Natural killer cell (primary cell): ENCODE results near the gene CRY2. TPM values are rescaled to one million over a fixed set of nuclear protein-coding genes. Genes with fewer than 3 reads are reported as not detected.

ENCODE experiments used
- ATAC-seq, 3 donors: fragments of 150-1000 bp in 2 of 3; fragments of 200-7000 bp in 1 of 3; cut with Tn5 transposase; 1 replicate in 1 of 3; 2 replicates in 2 of 3; pipeline ENCODE4 v1.10.0; 2021; ENCODE audit warnings: mild to moderate bottlenecking in 2 of 3, moderate library complexity in 2 of 3
- DNase-seq, 2 donors: peaks; one replicate each; pipeline versions ENCODE4 v3.0.0 to v3.0.0-alpha.2; 2013 to 2021; ENCODE audit warnings: mixed read lengths in 1 of 2
- H3K27ac ChIP-seq: one replicate; pipeline ENCODE4 v1.5.1; 2013; ENCODE audit warnings: mild to moderate bottlenecking, low read length
- H3K27me3 ChIP-seq: one replicate; pipeline ENCODE4 v1.6.1; 2013; ENCODE audit warnings: low read length; ENCODE audit not compliant: control insufficient read depth, insufficient read depth
- H3K36me3 ChIP-seq: one replicate; pipeline ENCODE4 v1.6.1; 2013; ENCODE audit warnings: low read length; ENCODE audit not compliant: control insufficient read depth, insufficient read depth
- H3K4me1 ChIP-seq: one replicate; pipeline ENCODE4 v1.6.1; 2013; ENCODE audit warnings: low read length; ENCODE audit not compliant: control insufficient read depth, insufficient read depth
- H3K4me3 ChIP-seq: one replicate; pipeline ENCODE4 v1.5.1; 2013; ENCODE audit warnings: low read length
- H3K9me3 ChIP-seq: one replicate; pipeline ENCODE4 v1.6.1; 2013; ENCODE audit warnings: low read length; ENCODE audit not compliant: control insufficient read depth, insufficient read depth
- H3K27ac Mint-ChIP-seq, 2 donors: one replicate each; pipeline ENCODE4 v1.8.0; 2022; ENCODE audit warnings: mild to moderate bottlenecking in 2 of 2, mixed read lengths in 2 of 2, moderate library complexity in 1 of 2
- H3K27me3 Mint-ChIP-seq, 2 donors: one replicate each; pipeline ENCODE4 v1.8.0; 2022; ENCODE audit warnings: low read depth in 2 of 2, mixed read lengths in 2 of 2
- H3K36me3 Mint-ChIP-seq: one replicate; pipeline ENCODE4 v1.8.0; 2022; ENCODE audit warnings: mixed read lengths
- H3K4me1 Mint-ChIP-seq, 2 donors: one replicate each; pipeline ENCODE4 v1.8.0; 2022; ENCODE audit warnings: mixed read lengths in 2 of 2
- H3K4me3 Mint-ChIP-seq: one replicate; pipeline ENCODE4 v1.8.0; 2022; ENCODE audit warnings: mild to moderate bottlenecking, moderate library complexity, mixed read lengths
- H3K9me3 Mint-ChIP-seq, 2 donors: one replicate each; pipeline ENCODE4 v1.8.0; 2022; ENCODE audit warnings: mixed read lengths in 2 of 2
- WGBS: methylation state at CpG from one replicate; pipeline ENCODE4 v1.1.7; 2013; ENCODE audit warnings: missing lambda C conversion rate; ENCODE audit not compliant: insufficient coverage; 5-methylcytosine and 5-hydroxymethylcytosine counted together
- intact Hi-C: fragments of 100-400 bp; cut with micrococcal nuclease; formaldehyde crosslinking; loops from one replicate; pipeline ENCODE4 v1.14.2; 2022
- total RNA-seq, 4 donors: library from RNA; stranded (reverse); fragments of 120-200 nt in 1 of 4; gene quantifications; one replicate each; pipeline versions ENCODE4 v1.2.3 to v1.2.4, GENCODE V29; 2013 to 2022
- TF ChIP-seq, protein P1 (sequence below): fragments of 200-600 bp; IDR thresholded peaks from one replicate; pipeline ENCODE4 v1.8.0; 2022; ENCODE audit warnings: antibody characterized with exemption

Gene CRY2
- total RNA-seq, 3 donors from 2014 or later (not counting 1 experiment from before 2014, with no cell fraction given), result 124 to 214 (median 141) TPM

DNA sequence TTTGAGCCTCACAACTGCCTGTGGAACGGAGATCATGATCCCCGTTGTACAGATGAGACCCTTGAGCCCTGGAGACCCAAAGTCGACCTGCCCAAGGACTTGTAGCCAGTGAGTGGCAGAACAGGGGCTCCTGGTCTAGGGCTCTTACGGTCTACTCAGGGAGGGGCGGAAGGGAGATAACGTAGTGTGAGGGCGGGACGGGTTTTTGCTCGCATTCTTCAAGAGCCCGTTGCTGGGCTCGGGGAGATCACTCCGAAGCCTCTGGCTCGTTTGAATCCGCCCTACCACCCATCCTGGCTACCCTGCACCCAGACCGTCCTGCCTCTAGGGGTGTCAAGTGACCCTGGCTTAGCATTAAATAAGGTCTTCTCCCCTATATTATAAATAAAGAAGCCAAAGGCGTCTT, 639 bp downstream of the CRY2 start:
- peak overlapping the region; percentile 90 for H3K4me3 Mint-ChIP-seq
- peaks cover 27% of the 10 kb centered on the region for H3K4me1 ChIP-seq
- 1% methylated on average over 16 of the region's 16 CpGs for WGBS
- peak overlapping the region; percentile 90 for H3K27ac ChIP-seq
- H3K4me3 ChIP-seq, result peak overlapping the region; percentile 82
- DNase-seq, result peak; percentile 47 to 72
- peaks cover 40 to 50% of the 10 kb centered on the region in 2 donors for H3K4me1 Mint-ChIP-seq
- H3K27me3 Mint-ChIP-seq, result no peaks in the 10 kb centered on the region
- H3K27ac Mint-ChIP-seq, result peak overlapping the region; percentile 96 to 98
- no peaks in the 10 kb centered on the region for H3K9me3 ChIP-seq
- H3K9me3 Mint-ChIP-seq, result no peaks in the 10 kb centered on the region
- no peaks in the 10 kb centered on the region for H3K27me3 ChIP-seq
- peaks cover 1% of the 10 kb centered on the region for H3K36me3 ChIP-seq
- no peaks in the 10 kb centered on the region for H3K36me3 Mint-ChIP-seq
- TF ChIP-seq, protein P1, sequence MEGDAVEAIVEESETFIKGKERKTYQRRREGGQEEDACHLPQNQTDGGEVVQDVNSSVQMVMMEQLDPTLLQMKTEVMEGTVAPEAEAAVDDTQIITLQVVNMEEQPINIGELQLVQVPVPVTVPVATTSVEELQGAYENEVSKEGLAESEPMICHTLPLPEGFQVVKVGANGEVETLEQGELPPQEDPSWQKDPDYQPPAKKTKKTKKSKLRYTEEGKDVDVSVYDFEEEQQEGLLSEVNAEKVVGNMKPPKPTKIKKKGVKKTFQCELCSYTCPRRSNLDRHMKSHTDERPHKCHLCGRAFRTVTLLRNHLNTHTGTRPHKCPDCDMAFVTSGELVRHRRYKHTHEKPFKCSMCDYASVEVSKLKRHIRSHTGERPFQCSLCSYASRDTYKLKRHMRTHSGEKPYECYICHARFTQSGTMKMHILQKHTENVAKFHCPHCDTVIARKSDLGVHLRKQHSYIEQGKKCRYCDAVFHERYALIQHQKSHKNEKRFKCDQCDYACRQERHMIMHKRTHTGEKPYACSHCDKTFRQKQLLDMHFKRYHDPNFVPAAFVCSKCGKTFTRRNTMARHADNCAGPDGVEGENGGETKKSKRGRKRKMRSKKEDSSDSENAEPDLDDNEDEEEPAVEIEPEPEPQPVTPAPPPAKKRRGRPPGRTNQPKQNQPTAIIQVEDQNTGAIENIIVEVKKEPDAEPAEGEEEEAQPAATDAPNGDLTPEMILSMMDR, result no peak
- intact Hi-C loops, result loop anchor here (1.0 to 5.0 kb wide), 4 partner anchors 43 to 274 kb away; partner anchors contain the start of genes PHF21A and SLC35C1
- peak; percentile 8 to 12 (median 11) for ATAC-seq

DNA sequence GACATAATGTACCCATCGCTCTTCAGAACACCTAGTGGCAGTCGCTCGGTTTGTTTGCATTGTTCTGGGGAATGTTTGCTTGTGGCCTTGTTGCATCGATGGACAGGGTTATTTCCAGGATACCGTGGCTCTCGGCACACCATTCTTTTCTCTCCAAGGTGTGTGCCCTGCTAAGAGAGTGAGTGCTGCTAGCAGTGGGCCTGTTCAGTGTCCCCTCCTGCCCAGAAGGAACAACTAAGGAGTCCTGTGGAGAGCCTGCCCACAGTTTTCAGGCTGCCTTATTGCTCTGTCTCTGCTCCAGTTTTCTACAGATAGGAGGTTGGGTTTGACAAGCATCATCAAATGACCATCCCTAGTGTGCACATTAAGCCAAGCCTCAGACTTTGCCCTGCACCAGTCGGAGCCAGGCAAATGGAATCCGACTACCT, 1.4 kb downstream of the CRY2 start:
- H3K36me3 ChIP-seq, result peaks cover 1% of the 10 kb centered on the region
- Mint-ChIP-seq H3K36me3 (no peaks in the 10 kb centered on the region), H3K4me3 (peak overlapping the region; percentile 90), H3K27me3 (no peaks in the 10 kb centered on the region), H3K4me1 (peaks cover 33 to 43% of the 10 kb centered on the region in 2 donors), H3K27ac (peak overlapping the region; percentile 96 to 98), H3K9me3 (no peaks in the 10 kb centered on the region)
- H3K4me1 ChIP-seq, result peaks cover 27% of the 10 kb centered on the region
- ATAC-seq, result no peak
- H3K27me3 ChIP-seq, result no peaks in the 10 kb centered on the region
- no peak overlapping the region for H3K4me3 ChIP-seq
- H3K27ac ChIP-seq, result no peak overlapping the region
- 93% methylated on average over 8 of the region's 8 CpGs for WGBS
- TF ChIP-seq, protein P1, result no peak
- DNase-seq, result no peak
- intact Hi-C loops, result loop anchor here (5.0 kb wide), 2 partner anchors 159 to 274 kb away; partner anchors contain the start of gene PHF21A
- H3K9me3 ChIP-seq, result no peaks in the 10 kb centered on the region

- TF ChIP-seq, protein P1, result no peak
- H3K4me1 ChIP-seq, result peaks cover 27% of the 10 kb centered on the region
- no peaks in the 10 kb centered on the region for H3K27me3 ChIP-seq
- no peaks in the 10 kb centered on the region for H3K27me3 Mint-ChIP-seq
- peak overlapping the region; percentile 63 for H3K4me3 Mint-ChIP-seq
- no peaks in the 10 kb centered on the region for H3K9me3 Mint-ChIP-seq
- peaks cover 32 to 40% of the 10 kb centered on the region in 2 donors for H3K4me1 Mint-ChIP-seq
- H3K9me3 ChIP-seq, result no peaks in the 10 kb centered on the region
- H3K27ac ChIP-seq, result no peak overlapping the region
- ATAC-seq (no peak), DNase-seq (no peak)
- H3K36me3 Mint-ChIP-seq, result no peaks in the 10 kb centered on the region
- no peak overlapping the region for H3K4me3 ChIP-seq
- intact Hi-C loops, result no loop called here
- 98% methylated on average over 2 of the region's 2 CpGs for WGBS
- peaks cover 1% of the 10 kb centered on the region for H3K36me3 ChIP-seq
- no peak overlapping the region for H3K27ac Mint-ChIP-seq
These were observed 3.2 kb downstream of the CRY2 start for GRCh38 chr11:45850446-45850845.

GRCh38 chr11:45851228-45851627, 4.0 kb downstream of the CRY2 start:
- intact Hi-C loops, result no loop called here
- no peaks in the 10 kb centered on the region for H3K27me3 ChIP-seq
- H3K36me3 Mint-ChIP-seq, result no peaks in the 10 kb centered on the region
- no peaks in the 10 kb centered on the region for H3K9me3 Mint-ChIP-seq
- no peak overlapping the region for H3K27ac ChIP-seq
- H3K27me3 Mint-ChIP-seq, result no peaks in the 10 kb centered on the region
- peaks cover 8% of the 10 kb centered on the region for H3K36me3 ChIP-seq
- DNase-seq, result no peak
- TF ChIP-seq, protein P1, result no peak
- H3K9me3 ChIP-seq, result no peaks in the 10 kb centered on the region
- ATAC-seq, result no peak
- no peak overlapping the region for H3K4me3 ChIP-seq
- 90% methylated on average over 1 of the region's 2 CpGs for WGBS
- H3K4me1 Mint-ChIP-seq, result peaks cover 32 to 40% of the 10 kb centered on the region in 2 donors
- no peak overlapping the region for H3K27ac Mint-ChIP-seq
- H3K4me1 ChIP-seq, result peaks cover 25% of the 10 kb centered on the region
- no peak overlapping the region for H3K4me3 Mint-ChIP-seq
